SK-N-MC (cell line): Measurements from ENCODE around the gene RGS6.

Experiments used
- FOXP2 ChIP-seq: optimal IDR thresholded peaks from 2 replicates; pipeline ENCODE3; 2011; ENCODE audit warnings: mild to moderate bottlenecking, moderate library complexity; ENCODE audit not compliant: insufficient read depth; ENCODE audit errors: extremely low read length, control extremely low read depth
- POLR2AphosphoS5 ChIP-seq: IDR thresholded peaks from 2 replicates; pipeline ENCODE4 v1.6.1; 2012; ENCODE audit warnings: mild to moderate bottlenecking, low read depth, low read length, borderline replicate concordance

- no peak for TF ChIP-seq POLR2AphosphoS5
- TF ChIP-seq FOXP2 = no peak
These were observed 138.2 kb downstream of the RGS6 start for GRCh38 chr14:72070458-72070857.
